HG03175 (cell line): ENCODE data around the gene DBX1.
A peak's percentile ranks its signal among the peaks of the same experiment; 100 is the strongest.
"Not testable (repeated sequence)": the region's sequence is repeated elsewhere in the genome, so short reads cannot be mapped to it uniquely, and the experiment has no call there.

Experiments
- ATAC-seq: cut with Tn5 transposase; IDR thresholded peaks from one replicate; pipeline ENCODE4 v1.9.1; 2021; ENCODE audit warnings: mild to moderate bottlenecking, moderate library complexity; ENCODE audit not compliant: unreplicated experiment

DBX1 gene, protein sequence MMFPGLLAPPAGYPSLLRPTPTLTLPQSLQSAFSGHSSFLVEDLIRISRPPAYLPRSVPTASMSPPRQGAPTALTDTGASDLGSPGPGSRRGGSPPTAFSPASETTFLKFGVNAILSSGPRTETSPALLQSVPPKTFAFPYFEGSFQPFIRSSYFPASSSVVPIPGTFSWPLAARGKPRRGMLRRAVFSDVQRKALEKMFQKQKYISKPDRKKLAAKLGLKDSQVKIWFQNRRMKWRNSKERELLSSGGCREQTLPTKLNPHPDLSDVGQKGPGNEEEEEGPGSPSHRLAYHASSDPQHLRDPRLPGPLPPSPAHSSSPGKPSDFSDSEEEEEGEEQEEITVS

DNA sequence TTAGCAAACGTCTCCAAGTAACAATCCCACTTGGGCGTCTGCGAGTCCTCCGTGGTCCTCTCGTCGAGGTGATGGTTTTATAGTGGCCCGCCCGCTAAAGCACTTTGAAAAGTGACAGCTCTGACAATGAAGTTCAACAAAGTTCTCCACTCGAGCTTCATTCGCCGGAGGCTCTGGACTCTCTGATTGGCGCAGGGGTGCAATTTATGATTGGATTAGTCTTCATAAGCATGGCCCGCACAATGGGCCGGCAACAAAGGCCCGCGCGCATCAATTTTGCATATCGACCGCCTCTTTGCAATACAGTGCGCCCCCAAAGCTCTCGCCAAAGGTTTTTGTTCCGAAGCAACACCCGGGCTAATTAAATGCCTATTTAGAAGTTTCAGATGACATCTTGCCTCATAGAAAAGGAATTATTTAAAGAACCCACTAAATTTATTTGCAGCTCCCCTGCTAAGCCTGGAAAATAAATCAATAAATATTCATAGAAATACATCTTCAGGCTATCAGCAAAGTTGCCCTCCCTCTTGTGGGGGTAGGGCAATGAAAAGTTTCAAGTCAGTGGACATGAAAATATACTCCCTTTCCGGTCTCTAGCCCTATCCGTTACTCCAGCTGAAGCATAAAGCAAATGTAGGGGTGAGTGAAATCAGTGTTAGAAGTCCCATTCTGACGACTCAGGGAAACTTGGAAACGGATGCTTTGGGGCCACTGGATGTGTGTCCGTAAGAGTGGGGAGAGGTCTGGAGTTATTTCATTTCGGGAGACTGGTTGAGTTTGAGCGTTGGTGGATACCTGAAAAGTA is at the start of gene DBX1:
DBX1 (minus strand) TSS at position 51 of the 805 bp plus-strand sequence. CDS start 151 bp downstream, outside the sequence.
- ATAC-seq: no peak

DNA sequence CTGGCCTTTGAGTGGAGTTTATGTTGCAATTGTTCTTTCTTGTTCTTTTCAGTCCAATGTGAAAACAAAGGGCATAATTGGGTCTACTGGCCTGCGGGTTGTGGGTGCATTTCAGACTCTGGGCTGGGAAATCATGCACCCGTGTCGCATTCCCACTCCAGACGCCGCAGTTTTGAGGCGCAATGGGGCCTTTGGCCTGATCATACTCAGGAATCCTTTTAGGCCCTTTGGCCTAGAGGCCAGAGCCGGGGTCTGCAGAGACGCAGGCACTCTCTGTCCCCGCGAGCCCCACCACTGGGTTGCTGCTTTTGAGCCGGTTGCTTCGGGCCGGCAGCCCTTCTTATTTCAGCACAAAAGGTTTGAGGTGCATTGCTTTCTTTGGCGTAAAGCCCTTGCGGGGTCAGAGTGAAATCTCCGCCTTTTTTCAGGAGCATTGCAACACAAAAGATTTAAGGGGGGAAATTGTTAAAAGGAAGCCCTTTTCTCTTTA is 48.4 kb upstream of the DBX1 start:
- no peak for ATAC-seq

DNA sequence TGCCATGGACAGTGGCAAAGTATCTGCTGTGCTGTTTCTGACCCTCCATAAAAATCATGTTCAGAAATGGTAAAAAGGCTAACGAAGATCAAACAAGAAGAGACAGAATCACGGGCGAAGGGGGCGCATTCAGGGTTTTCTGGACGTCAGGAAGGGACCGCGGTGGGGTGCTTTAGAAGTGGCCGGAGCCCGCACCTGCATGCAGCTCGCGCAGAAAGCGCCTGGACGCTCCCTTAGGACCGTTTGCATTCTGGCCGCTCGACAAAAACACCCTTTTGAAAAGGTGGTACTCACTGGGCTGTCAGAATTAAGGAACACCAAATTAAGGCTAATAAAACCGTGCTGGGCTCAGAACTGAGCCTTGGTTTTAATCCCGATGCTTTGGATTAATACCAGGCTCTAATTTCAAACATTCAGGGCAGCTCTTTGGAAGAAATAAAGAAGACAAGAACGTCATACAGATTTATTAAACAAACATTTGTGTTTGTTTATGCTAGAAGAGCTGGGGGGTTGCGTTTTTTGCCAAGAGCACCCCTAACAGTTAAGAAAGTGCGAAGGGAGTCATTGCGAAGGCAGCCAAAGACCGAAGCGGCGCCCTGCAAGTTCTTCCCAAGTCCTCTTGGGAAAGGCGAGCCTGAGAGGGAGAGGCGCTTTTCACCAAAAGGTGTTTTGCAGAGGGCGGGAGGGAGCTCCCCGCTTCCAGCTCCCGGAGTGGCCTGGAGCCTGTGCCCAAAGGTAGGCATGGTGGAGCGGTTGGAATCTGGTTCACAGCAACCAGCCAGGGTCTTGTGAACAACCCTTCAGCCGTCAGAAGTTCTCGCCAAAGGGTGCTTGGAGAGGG is 47.7 kb upstream of the DBX1 start:
- no peak for ATAC-seq

DNA sequence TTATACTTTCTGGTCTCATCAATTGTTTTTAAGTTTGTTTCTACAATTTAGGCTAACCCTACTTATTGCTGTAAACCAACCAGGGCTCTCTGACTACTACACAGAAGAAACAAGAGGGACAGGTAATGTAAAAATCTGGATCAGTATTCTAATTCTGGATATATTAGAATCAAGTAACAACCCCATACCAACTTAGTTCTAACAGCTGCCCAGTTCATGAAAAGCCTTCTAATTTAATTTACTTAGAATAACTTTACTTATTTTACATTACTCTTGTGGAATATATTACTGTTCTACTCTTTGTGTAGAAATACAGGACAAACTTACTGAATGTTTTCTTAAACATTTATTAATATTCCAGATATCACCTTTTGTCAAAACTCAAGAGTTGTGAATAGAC is 45.5 kb upstream of the DBX1 start:
- no peak for ATAC-seq

DNA sequence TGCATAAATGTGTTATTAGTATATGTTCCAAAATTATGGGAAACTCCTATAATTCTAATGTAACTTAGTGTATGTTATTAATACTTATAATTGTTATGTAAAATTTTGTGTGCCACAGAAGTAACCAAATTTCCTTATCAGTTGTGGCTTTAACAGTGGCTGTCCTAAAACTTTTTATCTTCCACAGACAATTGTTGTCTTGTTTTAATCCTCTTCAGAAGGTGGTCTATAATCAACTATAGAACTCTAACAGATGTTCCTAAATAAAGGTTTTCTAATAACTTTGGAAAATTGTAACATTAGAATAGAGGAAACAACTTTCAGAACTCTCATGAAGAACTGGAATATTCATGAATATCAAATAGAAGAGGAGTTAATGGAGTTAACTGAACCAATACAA is 44.4 kb upstream of the DBX1 start:
- ATAC-seq: no peak

DNA sequence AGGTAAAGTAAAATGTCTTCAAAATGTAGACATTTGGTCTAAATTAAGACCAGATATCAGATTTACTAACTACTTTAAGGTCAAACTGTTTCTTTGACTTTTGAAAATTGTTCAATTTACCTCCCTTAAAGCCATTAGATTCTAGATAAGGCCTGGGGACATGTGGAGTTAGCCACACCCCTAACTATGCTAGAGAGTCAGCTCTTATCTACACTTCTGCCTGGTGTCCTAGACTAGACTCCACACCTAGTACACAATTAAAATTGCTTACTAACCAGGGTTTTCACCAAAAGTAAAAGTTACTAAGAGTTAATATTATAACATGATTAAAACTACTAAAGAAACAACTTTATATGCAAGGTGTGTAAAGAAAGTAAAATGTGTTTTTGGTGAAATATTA is 43.6 kb upstream of the DBX1 start:
- ATAC-seq: no peak

DNA sequence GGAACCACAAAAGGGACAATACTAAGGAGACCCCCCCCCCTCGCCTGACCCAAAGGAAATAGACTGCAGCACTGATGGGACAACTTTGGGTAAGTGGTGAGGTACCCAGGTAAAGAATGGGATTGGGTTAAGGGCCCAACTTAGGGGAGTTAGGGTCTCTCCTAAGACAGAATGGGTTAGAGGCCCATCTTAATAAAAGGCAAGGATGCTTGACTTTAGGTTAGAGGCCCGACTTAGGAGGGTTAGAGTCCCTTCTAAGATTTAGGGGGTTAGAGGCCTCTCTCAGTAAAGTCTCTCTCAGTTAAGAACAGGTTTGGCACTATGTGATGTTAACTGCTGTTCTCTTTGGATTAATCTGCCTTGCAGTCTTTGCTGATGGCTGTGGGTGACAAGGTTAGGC is 41.0 kb upstream of the DBX1 start:
- no peak for ATAC-seq

DNA sequence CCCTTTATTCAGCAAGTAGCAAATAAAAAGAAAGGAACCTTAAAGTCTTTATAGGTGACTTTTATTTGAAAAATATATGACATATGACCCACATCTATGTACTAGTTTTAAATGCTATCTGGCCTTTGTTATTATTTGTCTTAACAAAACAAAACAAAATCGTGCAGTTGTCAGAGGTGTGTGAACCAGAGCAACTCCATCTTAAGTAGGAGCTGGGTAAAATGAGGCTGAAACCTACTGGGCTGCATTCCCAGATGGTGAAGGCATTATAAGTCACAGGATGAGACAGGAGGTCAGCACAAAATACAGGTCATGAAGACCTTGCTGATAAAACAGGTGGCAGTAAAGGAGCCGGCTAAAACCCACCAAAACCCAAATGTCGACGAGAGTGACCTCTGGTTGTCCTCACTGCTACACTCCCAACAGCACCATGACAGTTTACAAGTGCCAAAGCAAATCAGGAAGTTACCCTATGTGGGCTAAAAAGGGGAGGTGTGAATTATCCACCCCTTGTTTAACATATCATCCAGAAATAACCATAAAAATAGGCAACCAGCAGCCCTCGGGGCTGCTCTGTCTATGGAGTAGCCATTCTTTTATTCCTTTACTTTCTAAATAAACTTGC is 40.2 kb upstream of the DBX1 start:
- ATAC-seq: not testable (repeated sequence)

DNA sequence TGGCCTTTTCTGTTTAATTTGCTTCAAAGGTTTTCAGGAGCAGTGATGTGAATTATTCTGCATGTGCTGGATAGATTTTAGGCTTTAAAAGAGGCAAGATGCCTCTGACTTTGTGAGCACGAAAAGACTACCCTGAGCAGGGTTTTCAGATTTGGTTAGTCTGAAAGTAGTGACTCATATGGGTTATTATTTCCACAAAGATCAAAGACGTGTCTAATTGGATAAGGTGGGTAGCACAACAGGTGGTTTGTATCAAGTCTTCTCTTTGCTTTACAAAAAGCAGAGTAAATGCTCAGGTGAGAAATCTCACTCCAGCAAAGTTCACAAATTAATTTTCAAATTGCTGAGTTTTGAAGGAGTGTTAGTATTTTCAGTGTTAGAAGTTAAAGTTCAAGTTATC is 37.6 kb upstream of the DBX1 start:
- peak; percentile 46 for ATAC-seq

DNA sequence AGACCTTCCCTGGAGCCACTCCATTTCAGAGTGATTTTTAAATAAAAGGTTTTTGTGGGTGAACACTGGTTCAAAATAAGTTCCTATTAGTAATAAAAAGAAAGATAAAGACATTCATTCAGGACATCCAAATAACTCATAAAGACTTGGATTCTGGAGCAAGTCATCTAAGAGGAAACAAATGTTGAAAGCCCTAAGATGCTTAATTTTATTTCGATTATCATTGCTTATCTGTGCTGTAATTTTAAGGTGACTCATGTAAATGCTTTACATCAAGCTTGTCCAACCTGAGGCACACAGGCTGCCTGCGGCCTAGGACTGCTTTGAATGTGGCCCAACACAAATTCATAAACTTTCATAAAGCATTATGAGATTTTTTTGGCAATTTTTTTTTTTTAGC is 34.2 kb upstream of the DBX1 start:
- no peak for ATAC-seq

DNA sequence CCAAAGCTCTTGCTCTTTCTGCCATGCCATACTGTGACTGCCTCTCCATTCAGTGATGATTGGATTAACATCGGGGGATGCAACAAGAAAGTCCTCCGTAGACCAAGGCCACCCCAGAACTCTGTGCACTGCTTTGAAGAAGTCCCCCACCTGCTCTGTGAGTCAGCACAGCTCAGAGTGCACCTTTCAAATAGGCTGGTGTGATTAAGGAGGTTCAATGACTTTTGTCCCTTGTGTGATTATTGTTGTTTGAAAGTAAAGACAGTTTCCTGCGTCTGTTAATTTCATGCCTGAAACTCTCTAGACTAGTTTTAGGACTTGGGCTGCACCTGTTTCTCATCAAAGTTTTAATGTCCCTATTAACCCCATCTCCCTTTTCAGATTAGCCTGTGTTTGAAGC is 33.0 kb upstream of the DBX1 start:
- ATAC-seq: no peak

DNA sequence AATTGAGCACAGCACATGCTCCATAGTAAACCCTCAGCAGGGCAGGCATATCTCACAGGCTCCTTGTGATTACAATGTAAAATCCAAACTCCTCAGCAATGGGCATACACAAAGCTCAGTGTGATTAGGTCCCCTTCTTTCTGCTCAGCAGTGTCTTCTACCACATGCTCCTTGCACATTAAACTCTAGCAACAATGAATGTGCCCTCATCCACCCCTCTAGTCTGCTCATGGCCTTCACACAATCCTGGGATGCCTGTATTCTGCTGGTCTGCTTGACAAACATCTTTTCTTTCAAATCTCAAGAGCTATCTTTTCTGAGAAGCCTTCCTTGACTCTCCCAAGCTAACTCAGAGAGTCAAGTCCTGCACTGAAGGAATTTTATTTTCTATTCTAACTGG is 32.4 kb upstream of the DBX1 start:
- no peak for ATAC-seq

DNA sequence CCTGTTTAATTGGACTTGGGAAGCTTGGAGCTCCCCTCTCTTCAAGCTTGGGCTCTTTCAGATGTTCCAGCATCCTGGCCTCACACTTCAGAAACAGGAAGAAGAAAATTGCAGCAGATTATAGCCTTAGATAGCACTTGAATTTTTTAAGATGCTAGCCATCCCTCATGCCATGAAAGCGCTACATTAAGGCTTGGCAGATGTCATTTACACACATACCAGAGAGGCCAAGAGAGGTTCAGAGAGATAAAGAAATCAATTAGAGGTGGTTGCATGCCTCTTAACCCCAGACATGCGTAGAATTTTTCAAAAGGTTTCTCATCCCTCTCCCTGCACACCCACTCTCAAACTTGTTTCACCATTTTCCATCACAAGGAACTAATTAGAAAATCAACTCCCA is 31.9 kb upstream of the DBX1 start:
- no peak for ATAC-seq

DNA sequence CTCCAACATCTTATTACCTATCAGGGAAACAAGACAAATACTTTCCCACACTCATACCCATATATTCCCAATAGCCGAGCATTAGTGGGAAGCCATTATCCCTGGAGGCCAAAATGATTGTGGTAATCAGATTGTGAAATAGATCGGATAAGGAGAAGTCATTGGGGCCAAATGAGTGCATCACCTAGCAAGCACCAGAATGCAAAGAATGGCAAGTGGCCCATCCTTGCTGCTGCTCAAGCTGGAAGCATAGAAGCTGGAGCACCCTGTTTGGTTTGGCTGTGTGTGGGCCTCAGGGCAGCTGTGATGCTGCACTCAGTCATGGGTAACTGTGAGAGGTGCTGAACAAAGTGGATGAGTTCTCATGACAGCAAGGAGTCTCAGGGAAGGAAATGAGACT is 18.7 kb upstream of the DBX1 start:
- no peak for ATAC-seq

DNA sequence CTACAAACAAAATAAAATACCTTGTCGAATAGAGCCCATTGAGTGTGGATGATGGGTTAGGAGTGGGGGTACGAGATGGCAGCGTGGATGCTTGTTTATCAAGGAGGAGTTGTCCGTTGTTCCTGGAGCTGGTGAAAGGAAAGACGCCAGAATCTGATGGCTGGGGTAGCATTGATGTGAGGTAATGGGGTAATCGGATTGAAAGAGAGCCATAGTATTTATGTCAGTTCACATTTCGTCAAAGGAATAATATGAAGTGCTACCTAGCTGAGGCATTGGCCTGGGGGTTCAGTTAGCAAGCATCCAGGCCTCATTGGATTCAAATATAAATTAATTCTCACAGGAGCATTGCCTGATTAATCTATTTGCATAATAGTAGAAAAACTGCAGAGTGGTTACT is 16.9 kb upstream of the DBX1 start:
- ATAC-seq: no peak

DNA sequence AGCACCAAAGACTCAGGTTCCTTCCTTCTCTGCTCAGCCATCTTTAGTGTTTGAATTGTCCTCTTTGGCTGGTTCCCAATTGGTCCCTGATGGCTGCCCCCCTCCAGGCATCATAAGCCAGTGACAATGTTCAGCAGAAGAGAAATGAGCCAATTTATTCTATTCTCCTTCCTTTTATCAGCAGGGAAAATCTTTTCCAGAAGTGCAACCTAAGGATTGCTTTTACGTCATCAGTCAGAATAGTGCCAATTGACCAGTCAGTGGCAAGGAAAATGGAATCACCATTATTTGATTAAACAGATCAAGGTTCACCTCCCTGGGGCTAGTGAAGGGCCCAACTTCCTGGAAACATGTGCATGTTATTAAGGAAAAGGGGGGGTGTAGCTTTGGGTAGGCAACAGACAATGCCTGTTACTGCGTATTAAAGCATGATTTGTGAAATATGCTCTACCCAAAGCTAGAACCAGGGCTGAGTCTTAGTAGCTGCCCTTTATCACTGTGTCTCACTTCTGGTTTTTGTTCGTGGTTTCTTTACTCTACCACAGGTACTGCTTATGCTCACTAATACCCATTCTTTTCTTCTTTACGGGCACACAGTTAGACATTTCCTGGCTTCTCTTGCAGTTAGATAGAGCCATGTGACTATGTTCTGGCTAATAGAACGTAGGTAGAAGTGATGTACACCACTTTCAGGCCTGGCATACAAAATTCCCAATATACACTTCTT is 12.6 kb upstream of the DBX1 start:
- no peak for ATAC-seq

DNA sequence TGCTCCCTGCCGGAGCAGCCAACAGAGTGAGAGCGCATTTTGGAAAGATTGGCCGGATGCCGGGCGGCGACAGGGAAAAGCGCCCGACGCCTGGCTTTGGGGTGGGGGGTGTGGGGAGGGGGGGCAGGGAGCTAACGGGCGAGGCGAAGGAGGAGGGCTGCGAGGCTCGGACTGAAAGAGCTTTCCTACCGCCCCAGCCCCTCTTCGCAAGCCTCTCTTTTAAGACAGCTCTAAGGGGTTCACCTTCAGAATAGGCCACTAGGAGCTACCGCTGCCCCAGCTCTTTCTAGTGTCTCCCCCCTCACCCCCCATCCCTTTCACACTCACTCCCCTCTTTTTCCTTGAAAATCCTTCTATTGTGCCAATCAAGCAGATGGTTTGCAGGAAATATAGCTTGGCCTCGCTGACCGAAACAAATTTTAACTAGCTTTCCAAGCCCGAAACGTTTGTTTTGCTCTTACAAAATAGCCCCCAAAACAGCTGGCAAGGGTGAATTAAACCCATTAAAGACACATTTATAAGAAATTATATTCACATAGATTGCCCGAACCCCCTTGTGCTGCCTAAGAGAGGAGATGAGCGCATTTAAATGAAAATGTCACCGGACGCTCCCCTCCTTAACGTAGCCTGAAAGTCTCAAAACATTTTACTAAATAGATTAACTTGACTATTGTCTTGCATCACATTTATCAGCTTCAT is 3.7 kb upstream of the DBX1 start:
- ATAC-seq: no peak

DNA sequence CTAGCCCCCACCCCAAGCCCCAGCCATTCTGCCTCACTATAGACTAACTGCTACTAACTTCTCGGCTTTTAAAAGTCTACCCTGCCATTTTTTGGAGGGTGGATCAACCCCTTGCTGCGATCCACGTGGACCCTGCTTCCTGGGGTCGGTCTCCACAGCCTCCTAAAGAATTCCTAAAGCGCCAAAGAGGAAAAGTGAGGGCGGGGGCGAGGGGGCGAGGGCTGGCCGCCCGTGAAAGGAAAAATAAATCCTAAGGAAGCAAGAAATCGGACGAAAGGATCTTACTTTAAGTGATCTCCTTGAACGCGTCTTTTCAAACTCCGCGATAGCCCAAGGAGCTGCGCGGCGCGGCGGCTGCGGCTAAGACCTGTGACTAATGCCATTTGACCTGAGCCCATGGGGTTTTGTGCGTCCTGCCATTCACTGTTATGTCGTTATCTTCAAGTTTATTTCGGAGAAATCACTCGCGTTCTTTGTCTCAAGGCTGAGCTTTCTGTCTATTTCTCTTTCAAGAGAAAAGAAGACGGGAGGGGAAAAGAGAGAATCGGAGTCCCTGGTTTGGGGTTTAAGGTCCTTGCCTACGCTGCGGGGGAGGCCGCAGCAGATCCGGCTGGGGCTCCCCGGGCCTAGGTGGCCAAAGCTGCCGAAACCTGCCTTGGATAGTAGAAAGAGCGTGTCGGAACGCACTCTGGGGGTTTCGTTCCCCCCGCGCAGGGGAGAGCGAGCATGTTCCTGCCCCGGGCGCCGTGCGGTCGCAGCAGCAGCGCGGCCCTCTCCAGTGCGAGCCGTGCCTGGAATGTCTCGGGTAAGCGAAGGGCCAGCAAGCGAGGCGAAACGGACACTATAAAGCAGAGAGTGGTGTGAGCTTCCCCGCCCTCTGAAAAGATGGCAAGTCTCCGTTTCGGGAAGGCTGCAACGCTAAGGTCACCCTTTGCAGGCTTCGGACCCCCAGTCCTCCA is 2.8 kb upstream of the DBX1 start:
- no peak for ATAC-seq
